Measurements from ENCODE around the gene SLK. TPM values are rescaled to one million over a fixed set of nuclear protein-coding genes. Genes with fewer than 3 reads are reported as not detected.

SLK gene
- total RNA-seq, 1 donor from 2014 or later, result 30.3 TPM

GRCh38 chr10:103926722-103927319 lies 40.1 kb upstream of the SLK start:
- Histone ChIP-seq H3K9ac (ENCODE audit: low read depth in 1 of 3, low read length in 3 of 3) (no peak overlapping the region), H3K36me3 (ENCODE audit: control insufficient read depth in 3 of 3, insufficient read depth in 3 of 3, low read length in 3 of 3) (no peaks in the 10 kb centered on the region), H3K27ac (ENCODE audit: low read depth, low read length) (no peak overlapping the region), H3K4me1 (ENCODE audit: control insufficient read depth in 3 of 3, insufficient read depth in 3 of 3, low read length in 3 of 3) (no peaks in the 10 kb centered on the region), H3K9me3 (ENCODE audit: control insufficient read depth in 3 of 3, low read length in 3 of 3) (no peaks in the 10 kb centered on the region), H3K27me3 (ENCODE audit: control insufficient read depth in 3 of 3, insufficient read depth in 3 of 3, low read length in 3 of 3) (no peaks in the 10 kb centered on the region), H3K4me3 (ENCODE audit: low read length in 3 of 3) (no peak overlapping the region)

- Histone ChIP-seq H3K9ac (ENCODE audit: low read depth in 1 of 3, low read length in 3 of 3) (no peak overlapping the region), H3K4me3 (ENCODE audit: low read length in 3 of 3) (no peak overlapping the region), H3K27ac (ENCODE audit: low read depth, low read length) (no peak overlapping the region), H3K36me3 (ENCODE audit: control insufficient read depth in 3 of 3, insufficient read depth in 3 of 3, low read length in 3 of 3) (no peaks in the 10 kb centered on the region), H3K4me1 (ENCODE audit: control insufficient read depth in 3 of 3, insufficient read depth in 3 of 3, low read length in 3 of 3) (no peaks in the 10 kb centered on the region), H3K27me3 (ENCODE audit: control insufficient read depth in 3 of 3, insufficient read depth in 3 of 3, low read length in 3 of 3) (no peaks in the 10 kb centered on the region), H3K9me3 (ENCODE audit: control insufficient read depth in 3 of 3, low read length in 3 of 3) (no peaks in the 10 kb centered on the region)
Observed at GRCh38 chr10:103928784-103929183, 38.2 kb upstream of the SLK start.

DNA sequence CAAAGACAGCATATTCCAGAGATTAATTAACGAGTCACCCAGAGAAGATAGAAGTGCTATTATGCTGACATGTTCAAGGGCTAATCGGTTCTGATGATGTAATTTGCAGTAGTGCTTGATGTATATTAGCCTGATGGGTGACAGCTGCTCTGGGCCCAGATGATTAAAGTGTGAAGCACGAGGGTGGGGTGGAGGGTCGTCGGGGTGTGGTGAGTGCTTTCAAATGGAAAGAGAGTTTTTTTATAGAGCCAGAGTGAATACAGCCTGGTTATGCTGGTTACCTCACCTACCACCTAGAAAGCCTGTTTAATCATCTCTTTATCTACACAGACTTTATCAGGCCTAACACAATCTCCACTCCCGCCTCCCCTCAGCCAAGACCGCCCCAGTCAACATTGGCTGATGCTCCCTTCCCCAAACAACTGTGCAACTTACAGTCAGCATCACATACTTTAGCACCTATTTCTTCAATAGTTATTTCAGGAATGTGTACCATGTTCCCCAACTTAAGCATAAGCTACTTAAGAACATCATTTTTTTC lies 37.5 kb upstream of the SLK start:
- no peaks in the 10 kb centered on the region for H3K4me1 ChIP-seq (ENCODE audit: control insufficient read depth in 3 of 3, insufficient read depth in 3 of 3, low read length in 3 of 3)
- H3K27me3 ChIP-seq (ENCODE audit: control insufficient read depth in 3 of 3, insufficient read depth in 3 of 3, low read length in 3 of 3), result no peaks in the 10 kb centered on the region
- no peak overlapping the region for H3K4me3 ChIP-seq (ENCODE audit: low read length in 3 of 3)
- no peak overlapping the region for H3K27ac ChIP-seq (ENCODE audit: low read depth, low read length)
- H3K9me3 ChIP-seq (ENCODE audit: control insufficient read depth in 3 of 3, low read length in 3 of 3), result no peaks in the 10 kb centered on the region
- no peaks in the 10 kb centered on the region for H3K36me3 ChIP-seq (ENCODE audit: control insufficient read depth in 3 of 3, insufficient read depth in 3 of 3, low read length in 3 of 3)
- no peak overlapping the region for H3K9ac ChIP-seq (ENCODE audit: low read depth in 1 of 3, low read length in 3 of 3)

- Histone ChIP-seq H3K4me1 (ENCODE audit: control insufficient read depth in 3 of 3, insufficient read depth in 3 of 3, low read length in 3 of 3) (no peaks in the 10 kb centered on the region), H3K4me3 (ENCODE audit: low read length in 3 of 3) (no peak overlapping the region), H3K9ac (ENCODE audit: low read depth in 1 of 3, low read length in 3 of 3) (no peak overlapping the region), H3K27ac (ENCODE audit: low read depth, low read length) (no peak overlapping the region), H3K36me3 (ENCODE audit: control insufficient read depth in 3 of 3, insufficient read depth in 3 of 3, low read length in 3 of 3) (no peaks in the 10 kb centered on the region), H3K9me3 (ENCODE audit: control insufficient read depth in 3 of 3, low read length in 3 of 3) (no peaks in the 10 kb centered on the region), H3K27me3 (ENCODE audit: control insufficient read depth in 3 of 3, insufficient read depth in 3 of 3, low read length in 3 of 3) (no peaks in the 10 kb centered on the region)
Observed at GRCh38 chr10:103930449-103930848, 36.5 kb upstream of the SLK start.

- no peaks in the 10 kb centered on the region for H3K27me3 ChIP-seq (ENCODE audit: control insufficient read depth in 3 of 3, insufficient read depth in 3 of 3, low read length in 3 of 3)
- no peak overlapping the region for H3K9ac ChIP-seq (ENCODE audit: low read depth in 1 of 3, low read length in 3 of 3)
- peaks cover 0 to under 1% (median 0%) of the 10 kb centered on the region in 3 donors for H3K36me3 ChIP-seq (ENCODE audit: control insufficient read depth in 3 of 3, insufficient read depth in 3 of 3, low read length in 3 of 3)
- no peak overlapping the region for H3K4me3 ChIP-seq (ENCODE audit: low read length in 3 of 3)
- H3K27ac ChIP-seq (ENCODE audit: low read depth, low read length), result no peak overlapping the region
- peaks cover 0 to 3% (median 0%) of the 10 kb centered on the region in 3 donors for H3K4me1 ChIP-seq (ENCODE audit: control insufficient read depth in 3 of 3, insufficient read depth in 3 of 3, low read length in 3 of 3)
- no peaks in the 10 kb centered on the region for H3K9me3 ChIP-seq (ENCODE audit: control insufficient read depth in 3 of 3, low read length in 3 of 3)
Observed at GRCh38 chr10:103930881-103931280, 36.1 kb upstream of the SLK start.

- H3K36me3 ChIP-seq (ENCODE audit: control insufficient read depth in 3 of 3, insufficient read depth in 3 of 3, low read length in 3 of 3), result peaks cover 0 to 2% (median 0%) of the 10 kb centered on the region in 3 donors
- peaks cover 0 to 6% (median 0%) of the 10 kb centered on the region in 3 donors for H3K4me1 ChIP-seq (ENCODE audit: control insufficient read depth in 3 of 3, insufficient read depth in 3 of 3, low read length in 3 of 3)
- no peak overlapping the region for H3K9ac ChIP-seq (ENCODE audit: low read depth in 1 of 3, low read length in 3 of 3)
- H3K4me3 ChIP-seq (ENCODE audit: low read length in 3 of 3), result no peak overlapping the region
- no peak overlapping the region for H3K27ac ChIP-seq (ENCODE audit: low read depth, low read length)
- H3K9me3 ChIP-seq (ENCODE audit: control insufficient read depth in 3 of 3, low read length in 3 of 3), result no peaks in the 10 kb centered on the region
- H3K27me3 ChIP-seq (ENCODE audit: control insufficient read depth in 3 of 3, insufficient read depth in 3 of 3, low read length in 3 of 3), result no peaks in the 10 kb centered on the region
Observed at GRCh38 chr10:103931603-103932002, 35.3 kb upstream of the SLK start.

DNA sequence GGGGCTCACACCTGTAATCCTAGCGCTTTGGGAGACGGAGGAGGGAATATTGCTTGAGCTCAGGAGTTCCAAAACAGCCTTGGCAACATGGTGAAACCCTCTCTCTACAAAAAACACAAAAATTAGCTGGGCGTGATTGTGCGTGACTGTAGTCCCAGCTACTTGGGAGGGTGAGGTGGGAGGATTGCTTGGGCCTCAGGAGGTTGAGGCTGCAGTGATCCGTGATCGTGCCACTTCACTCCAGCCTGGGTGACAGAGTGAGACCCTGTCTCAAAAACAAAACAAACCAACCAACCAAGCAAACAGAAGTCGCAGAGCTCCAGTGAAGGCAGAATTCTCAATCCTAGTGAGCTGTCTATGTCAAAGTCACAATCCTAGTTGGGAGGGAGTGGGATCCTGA lies 34.7 kb upstream of the SLK start:
- peaks cover 0 to 6% (median 0%) of the 10 kb centered on the region in 3 donors for H3K4me1 ChIP-seq (ENCODE audit: control insufficient read depth in 3 of 3, insufficient read depth in 3 of 3, low read length in 3 of 3)
- no peak overlapping the region for H3K4me3 ChIP-seq (ENCODE audit: low read length in 3 of 3)
- H3K27me3 ChIP-seq (ENCODE audit: control insufficient read depth in 3 of 3, insufficient read depth in 3 of 3, low read length in 3 of 3), result no peaks in the 10 kb centered on the region
- H3K36me3 ChIP-seq (ENCODE audit: control insufficient read depth in 3 of 3, insufficient read depth in 3 of 3, low read length in 3 of 3), result peaks cover 0 to 2% (median 0%) of the 10 kb centered on the region in 3 donors
- no peak overlapping the region for H3K9ac ChIP-seq (ENCODE audit: low read depth in 1 of 3, low read length in 3 of 3)
- no peaks in the 10 kb centered on the region for H3K9me3 ChIP-seq (ENCODE audit: control insufficient read depth in 3 of 3, low read length in 3 of 3)
- no peak overlapping the region for H3K27ac ChIP-seq (ENCODE audit: low read depth, low read length)

- no peak overlapping the region for H3K4me3 ChIP-seq (ENCODE audit: low read length in 3 of 3)
- no peaks in the 10 kb centered on the region for H3K9me3 ChIP-seq (ENCODE audit: control insufficient read depth in 3 of 3, low read length in 3 of 3)
- peaks cover 0 to 6% (median 0%) of the 10 kb centered on the region in 3 donors for H3K4me1 ChIP-seq (ENCODE audit: control insufficient read depth in 3 of 3, insufficient read depth in 3 of 3, low read length in 3 of 3)
- peaks cover 0 to 2% (median 0%) of the 10 kb centered on the region in 3 donors for H3K36me3 ChIP-seq (ENCODE audit: control insufficient read depth in 3 of 3, insufficient read depth in 3 of 3, low read length in 3 of 3)
- H3K27ac ChIP-seq (ENCODE audit: low read depth, low read length), result no peak overlapping the region
- no peaks in the 10 kb centered on the region for H3K27me3 ChIP-seq (ENCODE audit: control insufficient read depth in 3 of 3, insufficient read depth in 3 of 3, low read length in 3 of 3)
- no peak overlapping the region for H3K9ac ChIP-seq (ENCODE audit: low read depth in 1 of 3, low read length in 3 of 3)
Observed at GRCh38 chr10:103932971-103933370, 34.0 kb upstream of the SLK start.

GRCh38 chr10:103933557-103934121 lies 33.3 kb upstream of the SLK start:
- peaks cover 0 to 6% (median 0%) of the 10 kb centered on the region in 3 donors for H3K4me1 ChIP-seq (ENCODE audit: control insufficient read depth in 3 of 3, insufficient read depth in 3 of 3, low read length in 3 of 3)
- H3K27ac ChIP-seq (ENCODE audit: low read depth, low read length), result no peak overlapping the region
- no peak overlapping the region for H3K4me3 ChIP-seq (ENCODE audit: low read length in 3 of 3)
- peaks cover 0 to 2% (median 0%) of the 10 kb centered on the region in 3 donors for H3K36me3 ChIP-seq (ENCODE audit: control insufficient read depth in 3 of 3, insufficient read depth in 3 of 3, low read length in 3 of 3)
- H3K9ac ChIP-seq (ENCODE audit: low read depth in 1 of 3, low read length in 3 of 3), result no peak overlapping the region
- no peaks in the 10 kb centered on the region for H3K27me3 ChIP-seq (ENCODE audit: control insufficient read depth in 3 of 3, insufficient read depth in 3 of 3, low read length in 3 of 3)
- H3K9me3 ChIP-seq (ENCODE audit: control insufficient read depth in 3 of 3, low read length in 3 of 3), result no peaks in the 10 kb centered on the region

GRCh38 chr10:103934308-103934707 lies 32.6 kb upstream of the SLK start:
- peaks cover 0 to 2% (median 0%) of the 10 kb centered on the region in 3 donors for H3K36me3 ChIP-seq (ENCODE audit: control insufficient read depth in 3 of 3, insufficient read depth in 3 of 3, low read length in 3 of 3)
- no peak overlapping the region for H3K27ac ChIP-seq (ENCODE audit: low read depth, low read length)
- H3K4me3 ChIP-seq (ENCODE audit: low read length in 3 of 3), result no peak overlapping the region

More at GRCh38 chr10:103934308-103934707, 32.6 kb upstream of the SLK start:
- H3K9me3 ChIP-seq (ENCODE audit: control insufficient read depth in 3 of 3, low read length in 3 of 3), result no peaks in the 10 kb centered on the region
- H3K27me3 ChIP-seq (ENCODE audit: control insufficient read depth in 3 of 3, insufficient read depth in 3 of 3, low read length in 3 of 3), result no peaks in the 10 kb centered on the region
- H3K4me1 ChIP-seq (ENCODE audit: control insufficient read depth in 3 of 3, insufficient read depth in 3 of 3, low read length in 3 of 3), result peaks cover 0 to 6% (median 0%) of the 10 kb centered on the region in 3 donors
- no peak overlapping the region for H3K9ac ChIP-seq (ENCODE audit: low read depth in 1 of 3, low read length in 3 of 3)
